Cardiac fibroblast (primary cell): ENCODE measurements around the gene ALPK3.
"Not testable (repeated sequence)": the region's sequence is repeated elsewhere in the genome, so short reads cannot be mapped to it uniquely, and the experiment has no call there.

Experiments used
- DNase-seq, 2 donors: peaks; one replicate each; pipeline versions ENCODE4 v3.0.0 to v3.0.0-alpha.2; 2010; ENCODE audit warnings: low read depth in 2 of 2
- H3K4me3 ChIP-seq, 2 donors: replicated peaks in 1 of 2; 1 replicate in 1 of 2; 2 replicates in 1 of 2; pipeline ENCODE4 v1.5.1; 2011; ENCODE audit warnings: low read depth in 2 of 2, low read length in 2 of 2, mild to moderate bottlenecking in 2 of 2, moderate library complexity in 1 of 2
- CTCF ChIP-seq: IDR thresholded peaks from one replicate; pipeline ENCODE4 v1.5.1; 2011; ENCODE audit warnings: low read depth, mild to moderate bottlenecking, low read length, inconsistent platforms

The ALPK3 gene

GRCh38 chr15:84874981-84875699, 58.0 kb downstream of the ALPK3 start:
- no peak for DNase-seq
- no peak overlapping the region for H3K4me3 ChIP-seq
- no peak for TF ChIP-seq CTCF

- DNase-seq = no peak
- H3K4me3 ChIP-seq = no peak overlapping the region
- TF ChIP-seq CTCF = no peak
Measured at GRCh38 chr15:84876269-84876668, 59.1 kb downstream of the ALPK3 start.

GRCh38 chr15:84877701-84878100, 60.5 kb downstream of the ALPK3 start:
- H3K4me3 ChIP-seq = not testable (repeated sequence)

GRCh38 chr15:84878504-84878903, 61.3 kb downstream of the ALPK3 start:
- H3K4me3 ChIP-seq = no peak overlapping the region
- peak; percentile 70 for TF ChIP-seq CTCF
- peak; percentile 61 to 69 for DNase-seq

More at GRCh38 chr15:84877701-84878100, 60.5 kb downstream of the ALPK3 start:
- not testable (repeated sequence) for DNase-seq

GRCh38 chr15:84879088-84879780, 62.1 kb downstream of the ALPK3 start:
- TF ChIP-seq CTCF = no peak
- DNase-seq = no peak
- no peak overlapping the region for H3K4me3 ChIP-seq

- TF ChIP-seq CTCF = no peak
- no peak overlapping the region for H3K4me3 ChIP-seq
- DNase-seq = no peak
Measured at GRCh38 chr15:84880007-84880406, 62.9 kb downstream of the ALPK3 start.

- TF ChIP-seq CTCF = no peak
- DNase-seq = no peak
- no peak overlapping the region for H3K4me3 ChIP-seq
Measured at GRCh38 chr15:84880822-84881519, 63.8 kb downstream of the ALPK3 start.
